A549 (cell line): ENCODE data around the gene FSTL4. TPM values are rescaled to one million over a fixed set of nuclear protein-coding genes. Genes with fewer than 3 reads are reported as not detected.

Source experiments
- ATAC-seq, 2 experiments: fragments of 200-7000 bp in 1 of 2; fragments of >200 bp in 1 of 2; cut with Nextera tagmentation in 1 of 2; cut with Tn5 transposase in 1 of 2; 3 replicates each; pipeline versions ENCODE4 v1.8.0 to v1.9.1; 2018 to 2020; ENCODE audit warnings: mild to moderate bottlenecking in 1 of 2, moderate library complexity in 1 of 2
- CTCF ChIA-PET: fragments of 300-600 bp; sonication (Branson Sonifier 250); formaldehyde crosslinking; extraction: SDS; loops from one replicate; lab custom pipeline; 2021; ENCODE audit warnings: antibody characterized with exemption, inconsistent platforms; lab: Yijun Ruan, JAX
- POLR2A ChIA-PET: fragments of 350-600 bp; formaldehyde crosslinking; extraction: SDS; loops from one replicate; lab custom pipeline; 2021; ENCODE audit warnings: antibody characterized with exemption, inconsistent platforms; lab: Yijun Ruan, JAX
- DNase-seq, 2 experiments: peaks; one replicate each; pipeline versions ENCODE4 v3.0.0 to v3.0.0-alpha.2; 2011 to 2016; ENCODE audit warnings: low read depth in 1 of 2, low spot score in 1 of 2
- FAIRE-seq: peaks from 2 replicates; lab custom pipeline; 2011; peaks lifted over from hg19 to GRCh38; lab: Jason Lieb, UNC
- H3K27ac ChIP-seq, 2 experiments: fragments of >200 bp; sonication (Bioruptor Twin); formaldehyde crosslinking; 3 replicates each; pipeline ENCODE4 v1.5.1; 2016 to 2017
- H3K4me1 ChIP-seq: fragments of >200 bp; sonication (Bioruptor Twin); formaldehyde crosslinking; 3 replicates; pipeline ENCODE4 v1.6.1; 2016
- H3K4me2 ChIP-seq: fragments of >200 bp; sonication (Bioruptor Twin); formaldehyde crosslinking; 3 replicates; pipeline ENCODE4 v1.6.1; 2016
- H3K4me3 ChIP-seq: fragments of >200 bp; sonication (Bioruptor Twin); formaldehyde crosslinking; 3 replicates; pipeline ENCODE4 v1.5.1; 2016
- H3K9me3 ChIP-seq: fragments of >200 bp; sonication (Bioruptor Twin); formaldehyde crosslinking; 3 replicates; pipeline ENCODE4 v1.6.1; 2016
- BCL3 ChIP-seq: fragments of >200 bp; sonication (Bioruptor Twin); formaldehyde crosslinking; IDR thresholded peaks from 3 replicates; pipeline ENCODE4 v1.6.1; 2016
- BHLHE40 ChIP-seq: IDR thresholded peaks from 2 replicates; pipeline ENCODE4 v1.6.1; 2012; ENCODE audit warnings: low read depth, low read length, inconsistent platforms
- CBX2 ChIP-seq: fragments of 200-600 bp; sonication (generic); IDR thresholded peaks from 2 replicates; pipeline ENCODE4 v1.6.1; 2016; ENCODE audit warnings: low read depth, mild to moderate bottlenecking, borderline replicate concordance
- E2F6 ChIP-seq: IDR thresholded peaks from 2 replicates; pipeline ENCODE4 v1.6.1; 2012; ENCODE audit warnings: low read depth, borderline replicate concordance
- EP300 ChIP-seq, 2 experiments: fragments of >200 bp; sonication (Bioruptor Twin); formaldehyde crosslinking; IDR thresholded peaks; 2 replicates in 1 of 2; 3 replicates in 1 of 2; pipeline ENCODE4 v1.6.1; 2016 to 2017
- ESRRA ChIP-seq: fragments of 150-350 bp; IDR thresholded peaks from 2 replicates; pipeline ENCODE4 v1.6.1; 2014; ENCODE audit warnings: mild to moderate bottlenecking, low read length, borderline replicate concordance
- FOSB ChIP-seq: fragments of 250-450 bp; sonication (Bioruptor Pico); IDR thresholded peaks from 2 replicates; pipeline ENCODE4 v1.5.0; 2020; ENCODE audit warnings: mild to moderate bottlenecking, moderate library complexity
- FOSL2 ChIP-seq, 2 experiments: fragments of 450-650 bp in 1 of 2; fragments of >200 bp in 1 of 2; sonication (Bioruptor Twin) in 1 of 2; formaldehyde crosslinking; IDR thresholded peaks; 2 replicates each; pipeline versions ENCODE4 v1.5.0 to v1.6.1; 2016 to 2020; ENCODE audit warnings: mild to moderate bottlenecking in 1 of 2, moderate library complexity in 1 of 2
- HDAC2 ChIP-seq: fragments of 200-600 bp; sonication (generic); IDR thresholded peaks from 2 replicates; pipeline ENCODE4 v1.6.1; 2016
- HOXA7 ChIP-seq: fragments of 250-450 bp; sonication (Bioruptor Pico); IDR thresholded peaks from 2 replicates; pipeline ENCODE4 v1.5.0; 2020; ENCODE audit warnings: mild to moderate bottlenecking, moderate library complexity
- JUN ChIP-seq, 2 experiments: fragments of >200 bp; sonication (Bioruptor Twin); formaldehyde crosslinking; IDR thresholded peaks; 2 replicates in 1 of 2; 3 replicates in 1 of 2; pipeline ENCODE4 v1.6.1; 2016 to 2017
- MAFK ChIP-seq: fragments of 450-650 bp; IDR thresholded peaks from 2 replicates; pipeline ENCODE4 v1.6.1; 2014; ENCODE audit not compliant: partially characterized antibody
- MYC ChIP-seq: IDR thresholded peaks from 2 replicates; pipeline ENCODE4 v1.6.1; 2012; ENCODE audit warnings: mild to moderate bottlenecking, inconsistent platforms, low read length, improper control_type of control experiment, borderline replicate concordance
- NPAS2 ChIP-seq: fragments of 250-450 bp; sonication (Bioruptor Pico); IDR thresholded peaks from 2 replicates; pipeline ENCODE4 v1.8.0; 2022; ENCODE audit warnings: mild to moderate bottlenecking, moderate library complexity, borderline replicate concordance
- PBX3 ChIP-seq: IDR thresholded peaks from 2 replicates; pipeline ENCODE4 v1.6.1; 2012
- POLR2A ChIP-seq: IDR thresholded peaks from 2 replicates; pipeline ENCODE4 v1.6.1; 2012; ENCODE audit warnings: mild to moderate bottlenecking, low read length
- POLR2AphosphoS2 ChIP-seq: conservative IDR thresholded peaks from 2 replicates; pipeline ENCODE4 v1.6.1; 2012; ENCODE audit warnings: low read length, improper control_type of control experiment, inconsistent platforms
- RARB ChIP-seq: fragments of 250-450 bp; sonication (Bioruptor Pico); IDR thresholded peaks from 2 replicates; pipeline ENCODE4 v1.8.0; 2021; ENCODE audit warnings: mild to moderate bottlenecking, moderate library complexity
- TP53 ChIP-seq: fragments of 250-450 bp; sonication (Bioruptor Pico); IDR thresholded peaks from 2 replicates; pipeline ENCODE4 v1.5.0; 2021; ENCODE audit warnings: mild to moderate bottlenecking, moderate library complexity
- USF2 ChIP-seq: fragments of 450-650 bp; IDR thresholded peaks from 2 replicates; pipeline ENCODE4 v1.6.1; 2014; ENCODE audit warnings: antibody characterized with exemption
- ZC3H11A ChIP-seq: fragments of 450-650 bp; IDR thresholded peaks from 2 replicates; pipeline ENCODE4 v1.6.1; 2014; ENCODE audit warnings: antibody characterized with exemption, mild to moderate bottlenecking
- ZNF302 ChIP-seq: fragments of 250-450 bp; sonication (Bioruptor Pico); IDR thresholded peaks from 2 replicates; pipeline ENCODE4 v1.9.0; 2021; ENCODE audit warnings: inconsistent platforms, mild to moderate bottlenecking, moderate library complexity
- WGBS: methylation state at CpG from one replicate; pipeline ENCODE4 v1.1.6; 2017; ENCODE audit errors: missing lambda C conversion rate; 5-methylcytosine and 5-hydroxymethylcytosine counted together
- polyA plus RNA-seq, 4 experiments: library from polyadenylated mRNA; depleted of rRNA in 3 of 4; stranded (reverse); fragments of >200 nt; fragmentation: RNase III in 1 of 4; extraction: RNeasy Plus Mini Kit Qiagen cat#74134 plus additional on column Dnase treatment in 1 of 4; gene quantifications; 2 replicates in 3 of 4; 3 replicates in 1 of 4; pipeline ENCODE4 v1.2.3, GENCODE V29; 2011 to 2017

The FSTL4 gene
- polyA plus RNA-seq, 2 of the 4 experiments (the other 2 are of a cell fraction): 1.6 to 1.8 TPM

GRCh38 chr5:133253070-133253469 is 359.3 kb downstream of the FSTL4 start:
- no peak for ATAC-seq
- Histone ChIP-seq H3K9me3 (no peaks in the 10 kb centered on the region), H3K27ac (0 out of 6 replicates have a peak overlapping the region, but pooled peaks of 1 of the 2 experiments have one; percentile 24), H3K4me2 (no peak overlapping the region), H3K4me1 (peaks cover 27% of the 10 kb centered on the region), H3K4me3 (no peak overlapping the region)
- no peak for FAIRE-seq
- ChIA-PET CTCF (interaction anchor here (0.9 to 1.2 kb wide), 2 partner anchors 15 to 142 kb away, joined by 3 to 4 read pairs; no protein-coding TSS in a partner anchor), POLR2A (no interaction called here)
- TF ChIP-seq BHLHE40 (no peak), MYC (no peak)
- WGBS: 84% methylated on average over 6 of the region's 6 CpGs
- no peak for DNase-seq

GRCh38 chr5:133252133-133252480 is 360.2 kb downstream of the FSTL4 start:
- TF ChIP-seq TP53 (no peak), CBX2 (no peak), JUN (IDR thresholded peaks at IDR 0.05) (no peak), NPAS2 (CRISPR knock-in tag) (no peak), HDAC2 (no peak), ESRRA (no peak), ZNF302 (CRISPR knock-in tag) (no peak), BCL3 (no peak), E2F6 (no peak), RARB (no peak), PBX3 (no peak), FOSB (CRISPR knock-in tag) (no peak), MAFK (no peak), ZC3H11A (no peak), EP300 (IDR thresholded peaks at IDR 0.05) (no peak), FOSL2 (IDR thresholded peaks at IDR 0.05) (no peak), FOSL2 (CRISPR knock-in tag; IDR thresholded peaks at IDR 0.05) (no peak), POLR2AphosphoS2 (no peak), POLR2A (no peak), HOXA7 (CRISPR knock-in tag) (no peak), USF2 (no peak)
- TF ChIP-seq, all 56 proteins: peak for 0
- no peak overlapping the region for H3K4me2 ChIP-seq
- DNase-seq (no peak), ATAC-seq (no peak), FAIRE-seq (no peak)
- WGBS: 75% methylated on average over 6 of the region's 6 CpGs
- H3K27ac ChIP-seq: peak overlapping the region in 1 of 2 experiments; percentile 71; a peak in 3 of 6 replicates
- no peaks in the 10 kb centered on the region for H3K9me3 ChIP-seq
- POLR2A ChIA-PET: no interaction called here
- peaks cover 36% of the 10 kb centered on the region for H3K4me1 ChIP-seq
- no peak overlapping the region for H3K4me3 ChIP-seq
- CTCF ChIA-PET: interaction anchor here (0.8 to 13.4 kb wide), 2 partner anchors 35 to 137 kb away, joined by 3 to 302 read pairs; no protein-coding TSS in a partner anchor
